GM12878 (cell line): ENCODE measurements around the gene RHBDD1. TPM values are rescaled to one million over a fixed set of nuclear protein-coding genes. Genes with fewer than 3 reads are reported as not detected.

ENCODE experiments used
- ATAC-seq: fragments of 200-7000 bp; cut with Tn5 transposase; 3 replicates; pipeline ENCODE4 v1.9.1; 2020; ENCODE audit warnings: mild to moderate bottlenecking, moderate library complexity
- BruUV-seq: library from RNA; stranded (reverse); fragments of 400-500 nt; replicated peaks from 2 replicates; lab custom pipeline; 2021; lab: Mats Ljungman, UMichigan
- CTCF ChIA-PET: fragments of 300-600 bp; sonication (Branson Sonifier 250); formaldehyde crosslinking; extraction: SDS; loops from one replicate; lab custom pipeline; 2021; ENCODE audit warnings: inconsistent platforms; lab: Yijun Ruan, JAX
- POLR2A ChIA-PET: fragments of 350-600 bp; formaldehyde crosslinking; extraction: SDS; loops from one replicate; lab custom pipeline; 2021; ENCODE audit warnings: inconsistent platforms; lab: Charles Lee
- RAD21 ChIA-PET: fragments of 300-600 bp; sonication (Branson Sonifier 250); formaldehyde crosslinking; loops from one replicate; lab custom pipeline; 2023; ENCODE audit warnings: antibody characterized with exemption; ENCODE audit not compliant: unreplicated experiment; lab: Charles Lee
- SMC1A ChIA-PET: fragments of 300-600 bp; sonication (Branson Sonifier 250); formaldehyde crosslinking; loops from one replicate; lab custom pipeline; 2023; ENCODE audit not compliant: unreplicated experiment, uncharacterized antibody; lab: Charles Lee
- DNase-seq: peaks from one replicate; pipeline ENCODE4 v3.0.0-alpha.2; 2011; ENCODE audit warnings: low read depth, low spot score
- FAIRE-seq: peaks from 3 replicates; lab custom pipeline; 2011; peaks lifted over from hg19 to GRCh38; lab: Jason Lieb, UNC
- H2AFZ ChIP-seq: 2 replicates; pipeline ENCODE4 v1.6.0; 2011; ENCODE audit warnings: low read depth, low read length, control low read depth; ENCODE audit not compliant: control insufficient read depth
- H3K27ac ChIP-seq: 2 replicates; pipeline ENCODE4 v1.5.1; 2011; ENCODE audit warnings: control low read depth; ENCODE audit not compliant: control insufficient read depth, insufficient read depth
- H3K27me3 ChIP-seq, 2 experiments: replicated peaks in 1 of 2; 2 replicates each; pipeline versions ENCODE4 v1.6.0 to v1.6.1; 2011; ENCODE audit warnings: low read length in 1 of 2; ENCODE audit not compliant: control insufficient read depth in 2 of 2, insufficient read depth in 2 of 2
- H3K36me3 ChIP-seq, 2 experiments: 2 replicates each; pipeline ENCODE4 v1.5.1; 2011; ENCODE audit warnings: low read length in 1 of 2; ENCODE audit not compliant: control insufficient read depth in 2 of 2, insufficient read depth in 2 of 2
- H3K4me1 ChIP-seq: 2 replicates; pipeline ENCODE4 v1.6.1; 2011; ENCODE audit warnings: mild to moderate bottlenecking, low read length, moderate library complexity, mixed read lengths; ENCODE audit not compliant: control insufficient read depth, insufficient read depth
- H3K4me2 ChIP-seq: 2 replicates; pipeline ENCODE4 v1.6.0; 2011; ENCODE audit warnings: control low read depth; ENCODE audit not compliant: control insufficient read depth, insufficient read depth
- H3K4me3 ChIP-seq: fragments of 200-600 bp; sonication (generic); 2 replicates; pipeline ENCODE4 v1.5.1; 2016
- H3K79me2 ChIP-seq: 2 replicates; pipeline ENCODE4 v1.6.0; 2011; ENCODE audit warnings: low read length; ENCODE audit not compliant: control insufficient read depth, insufficient read depth
- H3K9ac ChIP-seq: 2 replicates; pipeline ENCODE4 v1.8.0; 2011; ENCODE audit warnings: low read length, control low read depth, mixed read lengths; ENCODE audit not compliant: control insufficient read depth, insufficient read depth
- H3K9me3 ChIP-seq: replicated peaks from 3 replicates; pipeline ENCODE4 v1.5.1; 2011; ENCODE audit warnings: mild to moderate bottlenecking, low read length; ENCODE audit not compliant: control insufficient read depth, insufficient read depth
- H4K20me1 ChIP-seq: 2 replicates; pipeline ENCODE4 v1.6.0; 2011; ENCODE audit not compliant: control insufficient read depth, insufficient read depth
- DPF2 ChIP-seq: fragments of 450-650 bp; IDR thresholded peaks from 2 replicates; pipeline ENCODE4 v1.6.1; 2017; ENCODE audit warnings: mild to moderate bottlenecking
- FOS ChIP-seq: IDR thresholded peaks from 3 replicates; pipeline ENCODE4 v1.6.1; 2011; ENCODE audit warnings: borderline replicate concordance; ENCODE audit not compliant: insufficient read length; ENCODE audit errors: extremely low read depth
- HSF1 ChIP-seq: fragments of 150-350 bp; IDR thresholded peaks from 2 replicates; pipeline ENCODE4 v1.6.1; 2014; ENCODE audit warnings: mild to moderate bottlenecking, low read depth, low read length
- IKZF2 ChIP-seq, 2 experiments: fragments of 450-650 bp; IDR thresholded peaks; 2 replicates each; pipeline ENCODE4 v1.6.1; 2017; ENCODE audit warnings: mild to moderate bottlenecking in 2 of 2, moderate library complexity in 2 of 2
- RCOR1 ChIP-seq: conservative IDR thresholded peaks from 2 replicates; pipeline ENCODE4 v1.6.1; 2012; ENCODE audit warnings: low read depth, low read length, improper control_type of control experiment
- WGBS: methylation state at CpG from one replicate; pipeline ENCODE4 v1.1.6; 2016; ENCODE audit warnings: low lambda C conversion rate; ENCODE audit not compliant: insufficient replicate concordance, insufficient coverage; ENCODE audit errors: missing lambda C conversion rate; 5-methylcytosine and 5-hydroxymethylcytosine counted together
- in situ Hi-C: fragments of 300-500 bp; cut with MboI; formaldehyde crosslinking; loops from 9 replicates; pipeline ENCODE4 v1.14.3; 2018; ENCODE audit warnings: mixed read lengths
- intact Hi-C: fragments of 100-400 bp; cut with micrococcal nuclease; formaldehyde crosslinking; loops from one replicate; pipeline ENCODE4 v1.14.2; 2022; ENCODE audit not compliant: unreplicated experiment
- polyA plus RNA-seq, 11 experiments: library from polyadenylated mRNA; depleted of rRNA in 4 of 11; unstranded in 6 of 11; stranded (reverse) in 5 of 11; fragments of >200 nt; fragmentation: Nextera tagmentation in 4 of 11; fragmentation: Illumina TruSeq in 1 of 11; extraction: Ambion mirVana in 4 of 11; extraction: Trizol in 1 of 11; gene quantifications; 1 replicate in 1 of 11; 2 replicates in 10 of 11; pipeline versions ENCODE4 v1.2.1 to v1.2.3, GENCODE V29; 2011 to 2016; ENCODE audit warnings: inconsistent platforms in 2 of 11, missing spikeins in 2 of 11, low read depth in 1 of 11
- total RNA-seq, 4 experiments: library from RNA; depleted of rRNA in 3 of 4; stranded (reverse); fragments of >200 nt in 3 of 4; fragmentation: Illumina TruSeq in 1 of 4; extraction: Trizol in 1 of 4; gene quantifications; 2 replicates each; pipeline versions ENCODE4 v1.2.1 to v1.2.3, GENCODE V29; 2013 to 2021

Gene RHBDD1
- total and polyA plus RNA-seq, 10 of the 15 experiments (the other 5 are each of a cell fraction or from before 2014, with no cell fraction given), result 7.1 to 36.4 (median 14.7) TPM

GRCh38 chr2:226891780-226892590 is 56.1 kb downstream of the RHBDD1 start:
- H4K20me1 ChIP-seq, result no peaks in the 10 kb centered on the region
- intact Hi-C loops, result no loop called here
- no TSS peak for BruUV-seq
- H3K4me2 ChIP-seq, result no peak overlapping the region
- H3K27ac ChIP-seq, result no peak overlapping the region
- RAD21 ChIA-PET, result no interaction called here
- H3K4me1 ChIP-seq, result no peaks in the 10 kb centered on the region
- FAIRE-seq (peak; percentile 18), DNase-seq (no peak)
- POLR2A ChIA-PET, result interaction anchor here (1.0 kb wide), 1 partner anchor 57 kb away, joined by 3 read pairs; the partner anchor contains the start of gene RHBDD1
- H3K79me2 ChIP-seq, result no peaks in the 10 kb centered on the region
- WGBS, result 78% methylated on average over 2 of the region's 2 CpGs
- H2AFZ ChIP-seq, result no peak overlapping the region
- no peaks in the 10 kb centered on the region for H3K27me3 ChIP-seq
- in situ Hi-C loops, result no loop called here
- H3K9ac ChIP-seq, result no peak overlapping the region
- no peak for TF ChIP-seq FOS
- no peak for TF ChIP-seq DPF2
- no peak for TF ChIP-seq HSF1
- no peak for TF ChIP-seq IKZF2 (IDR thresholded peaks at IDR 0.05)
- no peak for TF ChIP-seq RCOR1
- TF ChIP-seq, all 136 proteins: peak for 0
- CTCF ChIA-PET, result interaction anchor here (0.9 to 1.1 kb wide), 4 partner anchors 9 to 1065 kb away, joined by 3 read pairs; no protein-coding TSS in a partner anchor
- Histone ChIP-seq H3K36me3 (no peaks in the 10 kb centered on the region; a peak in 1 of 4 replicates), H3K9me3 (no peaks in the 10 kb centered on the region), H3K4me3 (no peak overlapping the region)
- no peak; the same call in 2 of the 3 replicates for ATAC-seq
- SMC1A ChIA-PET, result interaction anchor here (1.2 to 1.9 kb wide), 3 partner anchors 13 to 89 kb away, joined by 3 to 4 read pairs (median 4); no protein-coding TSS in a partner anchor
